Measurements from ENCODE around the gene KRTAP5-11. TPM values are rescaled to one million over a fixed set of nuclear protein-coding genes. Genes with fewer than 3 reads are reported as not detected.
"Not testable (repeated sequence)": the region's sequence is repeated elsewhere in the genome, so short reads cannot be mapped to it uniquely, and the experiment has no call there.

KRTAP5-11 gene
- total and polyA plus RNA-seq, 2 experiments from 2014 or later: not detected

GRCh38 chr11:71628943-71629342 is 46.3 kb upstream of the KRTAP5-11 start:
- H3K27me3 Mint-ChIP-seq (ENCODE audit: insufficient read depth, low read depth, poor library complexity); H3K36me3 ChIP-seq (ENCODE audit: insufficient read depth); H3K27ac Mint-ChIP-seq; H3K4me1 Mint-ChIP-seq; H3K9me3 Mint-ChIP-seq; H2AFZ ChIP-seq; H3K79me2 ChIP-seq (replicated peaks; ENCODE audit: insufficient read depth); H3K4me3 Mint-ChIP-seq; H3K9me2 ChIP-seq (ENCODE audit: insufficient read depth); H3K4me2 ChIP-seq; DNase-seq (ENCODE audit: low spot score); H3K27me3 ChIP-seq (ENCODE audit: insufficient read depth); H4K20me1 ChIP-seq (replicated peaks; ENCODE audit: insufficient read depth); H3K4me3 ChIP-seq; H3K36me3 Mint-ChIP-seq (ENCODE audit: low read depth); H3K27ac ChIP-seq (ENCODE audit: low read depth); ATAC-seq; H3F3A ChIP-seq (replicated peaks; ENCODE audit: low read depth); H3K4me1 ChIP-seq (ENCODE audit: insufficient read depth): not testable (repeated sequence)

GRCh38 chr11:71623226-71623625 is 40.6 kb upstream of the KRTAP5-11 start:
- H3K36me3 ChIP-seq (ENCODE audit: insufficient read depth); H3K27me3 Mint-ChIP-seq (ENCODE audit: insufficient read depth, low read depth, poor library complexity); H2AFZ ChIP-seq: not testable (repeated sequence)

GRCh38 chr11:71622561-71622960 is 39.9 kb upstream of the KRTAP5-11 start:
- H3K36me3 ChIP-seq (ENCODE audit: insufficient read depth); H3K27me3 ChIP-seq (ENCODE audit: insufficient read depth); H3K4me1 ChIP-seq (ENCODE audit: insufficient read depth); H4K20me1 ChIP-seq (replicated peaks; ENCODE audit: insufficient read depth); DNase-seq (ENCODE audit: low spot score); H3K9me3 Mint-ChIP-seq; ATAC-seq; H3K4me1 Mint-ChIP-seq; H3F3A ChIP-seq (replicated peaks; ENCODE audit: low read depth); H2AFZ ChIP-seq; H3K79me2 ChIP-seq (replicated peaks; ENCODE audit: insufficient read depth); H3K27ac Mint-ChIP-seq; H3K4me3 Mint-ChIP-seq; H3K27me3 Mint-ChIP-seq (ENCODE audit: insufficient read depth, low read depth, poor library complexity); H3K27ac ChIP-seq (ENCODE audit: low read depth); H3K36me3 Mint-ChIP-seq (ENCODE audit: low read depth); H3K4me3 ChIP-seq; H3K4me2 ChIP-seq; H3K9me2 ChIP-seq (ENCODE audit: insufficient read depth): not testable (repeated sequence)

More at GRCh38 chr11:71623226-71623625, 40.6 kb upstream of the KRTAP5-11 start:
- not testable (repeated sequence) for H3K4me1 ChIP-seq (ENCODE audit: insufficient read depth); H3K27ac Mint-ChIP-seq; H3K79me2 ChIP-seq (replicated peaks; ENCODE audit: insufficient read depth); H3K4me2 ChIP-seq; H3K9me3 Mint-ChIP-seq; H3K9me2 ChIP-seq (ENCODE audit: insufficient read depth); H3K4me3 Mint-ChIP-seq; H3K4me1 Mint-ChIP-seq; H3K27ac ChIP-seq (ENCODE audit: low read depth); DNase-seq (ENCODE audit: low spot score); H3F3A ChIP-seq (replicated peaks; ENCODE audit: low read depth); ATAC-seq; H3K4me3 ChIP-seq; H3K27me3 ChIP-seq (ENCODE audit: insufficient read depth); H3K36me3 Mint-ChIP-seq (ENCODE audit: low read depth); H4K20me1 ChIP-seq (replicated peaks; ENCODE audit: insufficient read depth)

- DNase-seq (ENCODE audit: low spot score); H3K4me3 ChIP-seq; H3K27me3 ChIP-seq (ENCODE audit: insufficient read depth); H3K36me3 ChIP-seq (ENCODE audit: insufficient read depth); H3K27ac Mint-ChIP-seq; H3K4me3 Mint-ChIP-seq; H3F3A ChIP-seq (replicated peaks; ENCODE audit: low read depth); H3K4me1 Mint-ChIP-seq; H3K27me3 Mint-ChIP-seq (ENCODE audit: insufficient read depth, low read depth, poor library complexity); H3K4me2 ChIP-seq; H3K27ac ChIP-seq (ENCODE audit: low read depth); H2AFZ ChIP-seq; ATAC-seq; H3K36me3 Mint-ChIP-seq (ENCODE audit: low read depth); H4K20me1 ChIP-seq (replicated peaks; ENCODE audit: insufficient read depth); H3K79me2 ChIP-seq (replicated peaks; ENCODE audit: insufficient read depth); H3K4me1 ChIP-seq (ENCODE audit: insufficient read depth); H3K9me2 ChIP-seq (ENCODE audit: insufficient read depth); H3K9me3 Mint-ChIP-seq: not testable (repeated sequence)
Observed at GRCh38 chr11:71615003-71615402, 32.3 kb upstream of the KRTAP5-11 start.

- not testable (repeated sequence) for DNase-seq (ENCODE audit: low spot score); H3K9me3 Mint-ChIP-seq; H3K36me3 ChIP-seq (ENCODE audit: insufficient read depth); H3K27me3 ChIP-seq (ENCODE audit: insufficient read depth); H3K27ac Mint-ChIP-seq; H4K20me1 ChIP-seq (replicated peaks; ENCODE audit: insufficient read depth); H3K27ac ChIP-seq (ENCODE audit: low read depth); H3K4me2 ChIP-seq; H3K36me3 Mint-ChIP-seq (ENCODE audit: low read depth); H3K27me3 Mint-ChIP-seq (ENCODE audit: insufficient read depth, low read depth, poor library complexity); H3K4me1 Mint-ChIP-seq; H3K79me2 ChIP-seq (replicated peaks; ENCODE audit: insufficient read depth); H3F3A ChIP-seq (replicated peaks; ENCODE audit: low read depth); H3K9me2 ChIP-seq (ENCODE audit: insufficient read depth); H3K4me1 ChIP-seq (ENCODE audit: insufficient read depth); H3K4me3 Mint-ChIP-seq; ATAC-seq; H3K4me3 ChIP-seq; H2AFZ ChIP-seq
Observed at GRCh38 chr11:71614366-71614917, 31.8 kb upstream of the KRTAP5-11 start.

- H3K4me2 ChIP-seq; H3K4me3 Mint-ChIP-seq; H2AFZ ChIP-seq; H3K27me3 ChIP-seq (ENCODE audit: insufficient read depth); H3K79me2 ChIP-seq (replicated peaks; ENCODE audit: insufficient read depth); DNase-seq (ENCODE audit: low spot score); H3K9me2 ChIP-seq (ENCODE audit: insufficient read depth); H3F3A ChIP-seq (replicated peaks; ENCODE audit: low read depth); H3K36me3 Mint-ChIP-seq (ENCODE audit: low read depth); H3K27ac ChIP-seq (ENCODE audit: low read depth); H3K4me1 ChIP-seq (ENCODE audit: insufficient read depth); H3K9me3 Mint-ChIP-seq; H3K36me3 ChIP-seq (ENCODE audit: insufficient read depth); ATAC-seq; H3K4me3 ChIP-seq; H3K27ac Mint-ChIP-seq; H3K27me3 Mint-ChIP-seq (ENCODE audit: insufficient read depth, low read depth, poor library complexity); H4K20me1 ChIP-seq (replicated peaks; ENCODE audit: insufficient read depth); H3K4me1 Mint-ChIP-seq: not testable (repeated sequence)
Observed at GRCh38 chr11:71613931-71614330, 31.3 kb upstream of the KRTAP5-11 start.
